Ishikawa (cell line): Measurements from ENCODE around the gene CACNG5.

ENCODE experiments used
- RAD21 ChIP-seq: IDR thresholded peaks from 2 replicates; pipeline ENCODE4 v1.6.1; 2012; ENCODE audit warnings: low read depth
- USF1 ChIP-seq: IDR thresholded peaks from 2 replicates; pipeline ENCODE4 v1.6.1; 2012

GRCh38 chr17:66835476-66835875, 559 bp downstream of the CACNG5 start:
- TF ChIP-seq RAD21 (no peak), USF1 (no peak)
